HG03460 (cell line): ENCODE data around the gene KRT33A.

Experiments
- ATAC-seq: cut with Tn5 transposase; IDR thresholded peaks from one replicate; pipeline ENCODE4 v1.9.1; 2021; ENCODE audit not compliant: unreplicated experiment

KRT33A gene

DNA sequence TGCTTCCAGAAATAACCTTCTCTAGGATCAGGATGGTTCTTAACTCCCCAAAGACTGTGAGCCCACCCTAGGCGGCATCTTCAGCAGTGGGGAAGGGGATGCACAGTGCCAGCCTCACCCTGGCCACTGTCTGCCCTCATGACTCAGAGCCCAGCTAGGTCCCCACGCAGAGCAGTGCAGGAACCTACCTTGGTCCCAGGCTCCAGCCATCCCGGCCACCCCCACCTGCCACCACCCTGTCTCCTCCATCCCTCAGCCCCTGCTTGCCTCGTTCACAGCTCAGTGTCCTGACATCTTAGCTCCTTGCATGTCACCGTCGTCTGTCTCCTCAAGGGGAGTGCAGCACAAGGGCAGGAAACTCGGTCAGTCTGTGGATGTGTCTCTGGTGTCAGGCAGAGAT is 19.0 kb downstream of the KRT33A start:
- no peak for ATAC-seq

DNA sequence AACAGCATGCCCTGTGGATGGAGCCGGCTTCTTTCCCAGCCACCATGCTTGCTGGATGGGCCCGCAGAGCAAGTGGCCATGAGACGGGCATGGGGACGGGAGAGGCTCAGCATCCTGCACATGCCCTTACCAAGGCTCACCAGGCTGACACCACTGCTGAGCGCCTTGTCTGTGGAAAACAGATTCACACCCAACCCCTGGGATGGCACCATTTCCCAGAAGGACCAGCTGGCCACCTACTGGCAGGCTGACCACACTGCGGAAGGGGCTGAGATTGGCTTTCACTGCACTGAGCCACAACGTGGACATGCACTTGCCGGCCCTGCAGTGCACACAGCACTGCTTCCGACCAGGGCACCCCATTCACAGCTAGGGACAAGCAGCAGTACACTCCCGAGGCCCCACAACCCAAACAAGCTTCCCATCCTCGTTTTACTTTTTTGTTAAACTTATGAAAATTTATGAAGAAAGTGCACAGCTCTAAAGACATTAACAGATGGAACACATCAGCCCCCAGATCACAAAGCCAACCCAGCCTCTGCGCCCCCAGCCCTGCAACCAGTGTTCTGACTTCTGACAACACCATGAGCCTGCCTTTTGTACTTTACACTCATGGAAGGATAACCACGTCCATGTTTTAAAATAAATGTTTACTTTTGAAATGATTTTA is 21.2 kb downstream of the KRT33A start:
- no peak for ATAC-seq

DNA sequence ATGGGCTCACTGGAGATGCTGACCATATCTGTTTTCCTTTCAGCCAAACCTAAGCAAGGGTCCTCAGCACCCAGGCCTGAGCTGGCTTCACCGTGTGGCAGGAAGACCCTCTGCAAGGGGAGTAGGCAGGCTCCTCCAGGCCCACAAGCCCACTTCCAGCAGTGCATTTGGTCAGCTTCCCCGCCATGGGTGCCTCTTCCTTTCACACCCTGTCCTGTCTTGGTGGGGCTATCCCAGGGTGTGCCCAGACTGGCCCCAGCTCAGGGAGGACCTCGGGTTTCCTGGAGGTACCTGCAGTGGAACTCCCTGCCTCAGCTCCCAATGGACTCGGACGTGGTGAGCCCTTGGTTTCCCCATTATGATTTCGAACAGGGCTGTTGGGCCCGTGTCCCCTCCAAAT is 22.4 kb downstream of the KRT33A start:
- no peak for ATAC-seq

DNA sequence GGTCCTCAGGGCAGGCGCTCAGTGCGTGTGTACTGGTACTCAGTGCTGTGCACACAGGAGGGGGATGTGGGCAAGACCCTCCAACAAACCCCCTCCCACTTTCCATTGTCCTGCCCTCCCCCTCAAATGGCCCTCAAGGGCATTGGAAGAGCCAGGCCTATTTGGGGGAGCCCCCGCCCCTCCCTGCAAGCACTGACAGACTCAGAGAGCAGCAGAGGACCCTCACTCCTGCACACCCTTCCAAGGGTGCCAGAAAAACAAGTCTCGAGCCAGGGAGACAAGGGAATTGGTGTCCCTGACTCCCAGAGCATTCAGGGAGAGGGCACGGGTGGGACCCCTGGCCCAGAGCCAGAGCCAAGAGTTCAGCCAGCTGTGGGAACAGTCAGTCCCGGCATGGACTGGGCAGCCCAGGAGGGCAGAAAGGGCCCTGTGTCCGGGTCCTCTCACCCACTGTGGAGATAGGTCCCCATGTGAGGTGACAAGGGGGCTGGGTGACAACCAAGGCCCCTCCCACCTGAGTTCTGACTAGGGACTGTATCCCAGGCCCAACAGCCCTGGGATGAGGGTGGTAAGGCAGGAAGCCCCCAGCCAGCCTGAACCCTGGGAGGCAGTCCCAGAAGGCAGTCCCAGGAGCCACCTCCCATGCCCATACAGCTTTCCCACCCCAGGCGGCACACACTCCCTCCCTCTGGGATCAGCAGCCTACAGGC is 23.1 kb downstream of the KRT33A start:
- ATAC-seq, result no peak

DNA sequence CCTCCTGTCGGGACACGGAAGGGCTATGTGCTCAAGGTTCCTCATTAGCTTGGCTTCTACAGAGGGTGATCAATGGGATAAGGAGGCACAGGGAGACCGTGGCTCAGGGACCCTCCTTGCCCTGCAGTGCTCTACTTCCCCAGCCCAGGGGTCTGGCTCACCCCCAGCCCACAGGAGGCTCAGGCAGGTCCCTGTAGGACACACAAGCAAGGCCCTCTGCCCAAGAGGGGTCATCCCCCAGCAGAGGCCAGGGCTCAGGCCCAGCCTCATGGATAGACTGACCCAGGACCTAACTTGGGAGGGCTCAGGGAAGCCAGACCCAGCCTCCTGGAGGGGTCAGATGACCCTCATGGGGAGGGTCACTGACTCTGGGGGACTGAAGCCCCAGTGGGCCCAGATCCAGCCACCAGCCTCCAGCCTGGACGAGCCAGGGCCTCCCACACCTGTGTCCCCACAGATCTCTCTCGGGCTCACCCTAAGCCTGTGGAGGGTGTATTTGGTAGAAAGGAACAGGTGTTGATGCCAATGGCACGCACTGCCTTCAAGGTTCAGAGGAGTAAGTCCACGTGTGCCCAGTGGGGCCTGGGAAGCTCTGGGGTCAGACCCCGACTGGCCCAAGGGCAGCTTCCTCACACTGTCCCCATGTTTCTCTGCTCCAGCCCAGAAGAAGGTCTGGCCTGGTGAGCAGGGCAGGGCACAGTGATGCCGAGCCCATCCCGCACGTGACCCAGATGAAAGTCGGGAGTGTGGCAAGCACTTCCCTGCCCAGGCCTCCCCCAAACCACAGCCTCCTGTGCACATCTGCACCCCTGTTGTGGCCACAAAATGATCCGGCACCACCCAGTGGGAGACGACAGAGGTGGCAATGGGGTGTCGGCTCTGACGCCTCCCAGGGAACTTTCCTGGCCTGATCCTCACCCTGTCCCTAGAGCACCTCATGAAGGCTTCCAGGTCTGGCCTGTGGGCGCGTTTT is 24.2 kb downstream of the KRT33A start:
- no peak for ATAC-seq

DNA sequence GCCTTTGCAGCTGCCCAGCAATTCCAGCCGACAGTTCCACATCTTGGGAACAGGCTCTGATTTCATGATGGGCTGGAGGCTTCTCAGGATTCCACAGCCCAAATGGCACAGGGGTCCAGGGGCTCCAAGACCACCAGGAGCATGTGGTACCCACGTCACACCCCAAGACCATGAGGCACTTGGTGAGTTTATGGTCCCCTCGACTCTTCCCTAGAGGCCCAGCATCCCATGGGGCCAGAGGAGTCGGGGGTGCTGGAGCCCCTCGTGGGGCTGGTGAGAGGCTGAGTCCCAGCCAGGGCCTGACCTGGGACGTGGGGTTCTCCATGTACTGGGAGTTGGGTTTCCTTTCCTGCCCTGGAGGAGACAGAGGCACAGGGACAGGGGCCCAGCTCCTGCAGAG is 25.0 kb downstream of the KRT33A start:
- ATAC-seq, result no peak

DNA sequence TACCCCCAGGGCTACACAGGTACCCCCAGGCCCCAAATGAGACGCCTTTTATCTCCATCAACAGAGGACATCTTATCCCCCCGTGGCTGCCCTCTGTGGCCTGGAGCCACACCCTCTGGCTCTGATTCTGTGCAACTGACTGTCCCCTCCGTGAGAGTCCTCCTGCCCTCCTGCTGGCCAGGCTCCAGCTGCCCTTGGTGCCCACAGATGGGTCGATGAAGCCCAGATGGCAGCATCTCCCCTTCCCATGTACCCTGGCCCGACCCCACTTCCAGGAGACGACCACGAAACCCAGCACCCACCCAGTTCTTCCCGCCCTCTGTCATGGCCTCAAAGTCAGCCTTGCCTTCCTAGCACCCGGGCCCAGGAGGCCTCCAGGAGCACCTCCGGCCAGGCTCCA is 25.5 kb downstream of the KRT33A start:
- no peak for ATAC-seq

DNA sequence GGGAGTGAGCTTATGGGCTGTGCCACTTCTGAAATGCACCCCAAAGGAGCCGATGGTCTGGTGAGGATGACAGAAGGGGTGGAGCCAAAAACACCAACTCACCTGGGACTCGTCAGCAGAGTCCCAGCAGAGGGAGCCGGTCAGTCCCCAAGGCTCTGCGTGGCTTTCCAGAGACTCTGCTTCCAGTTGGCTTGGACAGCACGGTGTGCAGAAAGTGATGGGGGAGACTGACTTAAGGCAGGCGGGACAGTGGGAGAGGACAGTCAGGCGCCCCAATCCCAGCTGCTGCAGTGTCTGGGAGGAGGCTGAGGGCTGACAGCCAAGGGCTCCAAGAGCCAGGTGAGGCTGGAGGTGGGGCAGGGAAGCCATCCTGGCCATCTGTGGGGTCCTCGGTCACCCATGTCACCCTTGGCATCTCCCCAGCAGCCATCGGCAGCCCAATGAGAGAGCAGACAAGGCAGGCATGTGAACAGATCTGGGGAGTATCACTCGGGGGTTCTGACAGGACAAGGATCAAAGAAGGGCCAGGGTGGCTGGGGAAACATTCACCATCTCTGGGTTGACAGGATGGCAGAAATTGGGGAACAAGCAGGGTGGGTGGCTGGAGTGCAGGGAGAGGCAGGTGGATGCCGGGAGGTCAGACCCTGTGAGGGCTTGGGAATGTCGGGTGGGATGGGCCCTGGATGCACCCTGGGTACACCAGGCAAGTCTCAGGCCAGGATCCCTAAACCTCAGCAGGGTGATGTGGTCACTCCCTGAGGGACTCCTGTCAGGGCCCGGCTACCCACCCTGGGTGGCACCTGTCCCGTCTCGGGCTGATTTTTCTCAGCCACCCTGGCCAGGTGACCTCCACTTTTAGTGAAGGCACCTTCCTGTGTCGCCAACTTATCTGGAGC is 26.2 kb downstream of the KRT33A start:
- no peak for ATAC-seq

DNA sequence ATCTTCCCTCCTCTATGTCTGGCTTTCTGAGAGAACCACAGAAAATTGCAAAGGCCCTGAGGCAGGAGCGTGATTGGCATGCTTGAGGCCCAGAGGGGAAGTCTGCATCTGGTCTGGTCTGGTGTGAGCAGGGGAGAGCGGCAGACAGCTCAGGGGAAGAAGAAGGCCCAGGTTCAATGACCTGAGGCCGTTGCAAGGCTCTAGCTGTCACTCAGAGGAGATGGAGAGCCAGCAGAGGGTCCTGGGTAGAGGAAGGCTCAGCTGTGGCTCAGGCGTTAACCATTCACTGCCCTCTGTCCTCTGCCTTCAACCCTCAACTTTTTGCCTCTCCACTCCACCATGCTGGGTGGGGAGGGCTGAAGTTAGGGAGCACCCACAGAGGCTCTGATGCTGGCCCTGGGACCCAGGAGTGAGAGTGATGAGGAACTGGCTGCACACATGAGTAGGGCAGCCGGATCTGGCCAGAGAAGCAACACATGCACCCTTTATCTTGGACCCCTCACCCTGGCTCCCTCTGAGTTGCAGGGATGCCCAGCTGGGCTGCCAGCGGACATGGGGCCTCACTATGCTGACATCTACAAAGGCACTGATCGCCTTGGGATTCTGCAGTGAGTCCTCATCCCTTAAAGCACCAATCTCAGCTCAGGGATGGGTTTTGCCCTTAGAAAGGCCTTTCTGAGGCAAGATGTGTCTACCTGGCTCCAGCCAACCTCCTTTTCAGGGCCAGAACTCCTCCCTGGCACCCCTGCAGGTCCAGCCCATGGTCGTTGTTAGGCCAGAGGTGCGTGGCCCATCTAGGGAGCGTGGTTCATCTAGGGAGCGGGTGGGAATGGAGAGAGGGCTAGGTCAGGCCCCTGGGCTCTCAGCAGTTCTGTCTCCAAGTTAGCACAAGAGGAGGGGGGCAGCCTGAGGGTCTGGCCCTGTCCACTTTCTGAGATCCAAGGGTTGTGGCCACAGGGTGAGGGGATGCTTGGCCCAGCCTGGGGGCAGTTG is 27.4 kb downstream of the KRT33A start:
- no peak for ATAC-seq

DNA sequence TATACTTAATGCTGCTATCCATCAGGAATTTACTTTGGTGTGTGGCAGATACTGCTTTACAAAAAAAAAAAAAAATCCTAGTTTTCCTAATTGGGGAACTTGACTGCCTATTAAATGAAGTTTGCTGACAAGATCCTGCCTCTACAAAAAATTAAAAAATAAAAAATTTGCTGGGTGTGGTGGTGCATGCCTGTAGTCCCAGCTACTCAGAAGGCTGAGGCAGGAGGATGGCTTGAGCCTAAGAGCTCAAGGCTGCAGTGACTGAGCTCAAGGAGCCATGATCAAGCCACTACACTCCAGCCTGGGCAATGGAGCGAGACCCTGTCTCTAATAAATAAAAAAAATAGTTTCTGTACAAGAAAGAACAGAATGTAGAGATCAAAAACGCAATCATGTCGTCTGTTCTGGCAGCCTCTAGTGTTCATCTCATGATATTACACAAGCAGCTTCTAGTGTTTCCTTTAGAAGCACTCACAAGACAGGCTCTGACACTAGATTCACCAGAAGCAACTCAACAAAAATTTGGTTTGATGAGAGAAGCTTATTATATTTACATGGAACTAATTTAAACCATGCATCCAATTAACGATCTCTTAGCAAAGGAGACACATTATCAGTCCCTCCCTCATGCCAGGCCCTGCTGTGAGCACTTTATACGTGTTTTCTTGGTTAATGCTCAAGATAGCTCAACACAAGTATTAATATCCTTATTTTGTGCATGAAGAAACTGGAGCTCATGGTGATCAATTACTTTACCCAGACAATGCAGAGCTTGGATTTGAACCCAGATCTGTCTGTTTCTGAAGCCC is 28.3 kb downstream of the KRT33A start:
- no peak for ATAC-seq

DNA sequence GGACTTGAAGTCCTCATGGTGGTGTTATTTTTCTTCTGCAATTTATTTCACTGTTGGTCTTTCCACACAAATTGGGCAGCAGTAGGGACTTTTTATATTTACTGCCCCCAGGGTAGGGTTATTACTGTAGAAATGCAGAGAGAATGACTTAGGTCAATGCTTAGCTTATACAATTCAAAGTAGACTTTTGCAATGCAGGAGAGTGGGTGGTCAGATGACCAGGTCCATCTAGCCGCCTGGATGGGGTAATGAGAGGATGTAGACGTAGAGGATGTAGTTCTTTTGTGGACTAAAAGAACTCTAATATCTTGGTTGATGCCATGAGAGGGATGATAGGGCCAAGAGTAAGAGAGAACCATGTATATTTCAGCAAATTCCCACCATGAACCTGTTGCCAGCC is 32.4 kb downstream of the KRT33A start:
- no peak for ATAC-seq

DNA sequence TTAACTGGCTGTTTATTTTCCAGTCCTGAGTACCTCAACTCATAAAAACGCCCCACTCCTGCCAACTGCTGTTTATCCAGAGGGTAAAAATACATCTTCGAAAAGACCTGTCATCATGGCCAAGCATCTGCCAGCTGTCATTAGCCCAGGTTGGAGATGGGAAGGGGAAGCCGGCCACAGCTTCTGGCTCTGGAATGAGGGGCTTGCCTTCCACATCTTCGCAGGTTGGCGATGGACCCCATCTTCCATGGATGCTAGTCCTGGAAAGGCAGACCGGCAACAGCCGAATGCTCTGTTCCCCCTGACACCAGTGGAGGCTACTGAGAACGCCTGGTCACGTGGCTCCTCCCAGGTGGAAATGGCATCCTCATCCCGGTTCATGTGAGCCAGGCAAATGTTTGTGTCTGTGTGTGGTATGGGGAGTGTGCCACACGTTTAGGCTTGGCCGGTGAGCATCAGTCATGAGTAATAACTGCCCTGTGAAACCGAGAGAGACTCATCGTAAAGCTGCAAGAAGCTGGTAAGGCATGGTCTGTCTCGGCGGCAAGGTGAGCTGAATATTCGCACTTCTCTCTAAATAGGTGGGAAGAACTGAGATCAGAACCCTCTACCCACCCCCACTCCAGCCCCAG is 34.7 kb downstream of the KRT33A start:
- ATAC-seq, result no peak

DNA sequence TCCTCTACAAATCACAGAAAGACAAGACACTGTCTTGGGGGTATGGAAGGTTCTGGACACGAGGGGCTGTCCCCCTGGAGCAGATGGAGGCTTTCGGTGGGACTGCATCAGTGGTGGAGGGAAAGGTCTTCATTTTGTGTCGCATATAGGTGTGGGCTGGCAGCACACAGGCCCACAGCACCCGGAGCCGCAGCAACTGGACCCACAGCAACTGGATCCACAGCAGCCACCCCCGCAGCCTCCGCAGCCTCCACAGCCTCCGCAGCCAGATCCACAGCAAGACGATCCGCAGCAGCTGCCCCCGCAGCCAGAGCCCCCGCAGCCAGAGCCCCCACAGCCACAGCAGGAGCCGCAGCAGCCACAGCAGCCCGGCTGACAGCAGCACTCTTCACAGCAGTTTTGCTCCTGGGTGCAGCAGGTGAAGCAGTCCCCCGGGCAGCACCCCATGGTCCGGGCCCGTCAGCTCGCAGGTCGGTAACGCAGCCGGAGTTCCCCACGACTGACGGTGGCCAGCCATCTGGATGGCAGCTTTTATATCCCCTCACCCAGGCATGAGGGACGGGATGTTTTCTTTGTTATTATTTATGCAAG is 35.3 kb downstream of the KRT33A start, which contains the start of gene KRTAP17-1:
KRTAP17-1 (minus strand) TSS at position 507 of the 591 bp plus-strand sequence; CDS start at position 447, 60 bp downstream.
- ATAC-seq, result no peak

DNA sequence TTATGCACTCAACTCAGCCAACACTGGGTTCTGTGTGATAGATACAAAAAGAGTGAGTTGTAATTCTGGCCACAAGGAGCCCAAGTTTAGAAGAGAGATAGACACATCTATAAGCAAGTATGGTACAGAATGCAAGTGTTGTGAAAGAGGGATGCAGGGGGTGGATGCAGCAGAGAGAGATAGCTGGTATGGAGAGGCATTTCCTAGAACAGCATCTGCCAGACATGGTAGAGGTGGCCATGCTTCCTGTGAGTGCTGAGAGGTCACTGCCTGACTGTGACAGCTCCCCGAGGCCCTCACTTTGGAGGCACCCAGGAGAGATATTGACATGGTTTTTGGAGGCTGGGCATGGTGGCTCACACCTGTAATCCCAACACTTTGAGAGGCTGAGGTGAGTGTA is 39.5 kb downstream of the KRT33A start:
- ATAC-seq, result no peak

DNA sequence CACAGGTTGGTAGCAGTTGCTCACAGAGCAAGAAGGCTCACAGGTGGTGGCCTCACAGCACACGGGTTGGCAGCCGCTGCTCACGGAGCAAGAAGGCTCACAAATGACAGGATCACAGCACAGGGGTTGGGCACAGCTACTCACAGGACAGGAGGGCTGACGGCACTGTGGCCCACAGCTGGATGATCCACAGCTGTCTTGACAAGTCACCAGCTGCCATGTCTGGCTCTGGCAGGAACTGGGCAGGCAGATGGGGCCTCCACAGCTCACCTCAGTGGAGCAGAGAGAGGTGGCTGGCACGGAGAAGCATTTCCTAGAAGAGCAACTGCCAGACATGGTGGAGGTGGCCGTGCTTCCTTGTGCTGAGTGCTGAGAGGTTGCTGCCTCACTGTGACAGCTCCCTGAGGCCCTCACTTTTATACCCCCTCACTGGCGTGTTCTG is 41.7 kb downstream of the KRT33A start, which contains the start of gene KRTAP16-1:
KRTAP16-1 (minus strand) TSS at position 392 of the 442 bp plus-strand sequence; CDS start at position 336, 56 bp downstream.
- no peak for ATAC-seq

DNA sequence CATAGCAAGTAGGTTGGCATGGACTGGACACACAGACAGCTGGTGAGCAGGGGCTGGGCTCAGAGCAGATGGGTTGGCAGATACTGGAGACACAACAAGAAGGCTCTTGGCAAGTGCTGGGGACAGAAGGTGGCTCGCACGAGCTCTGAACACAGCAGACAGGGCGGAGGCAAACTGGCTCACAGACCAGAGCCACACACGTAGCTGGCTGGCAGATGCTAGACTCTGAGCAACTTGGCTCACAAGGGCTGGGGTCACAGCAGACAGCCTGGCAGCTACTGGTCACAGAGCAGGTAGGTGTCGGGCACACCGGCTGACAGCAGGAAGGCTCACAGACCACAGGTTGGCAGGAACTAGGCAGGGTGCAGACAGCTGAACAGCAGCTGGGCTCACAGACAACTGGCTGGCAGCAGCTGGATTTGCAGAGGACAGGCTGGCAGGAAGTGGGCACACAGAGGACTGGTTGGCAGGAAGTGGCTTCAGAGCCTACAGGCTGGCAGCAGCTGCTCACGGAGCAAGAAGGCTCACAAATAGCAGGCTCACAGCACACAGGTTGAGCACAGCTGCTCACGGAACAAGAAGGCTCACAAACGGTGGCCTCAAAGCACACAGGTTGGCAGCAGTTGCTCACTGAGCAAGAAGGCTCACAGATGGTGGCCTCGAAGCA is 42.2 kb downstream of the KRT33A start:
- no peak for ATAC-seq

DNA sequence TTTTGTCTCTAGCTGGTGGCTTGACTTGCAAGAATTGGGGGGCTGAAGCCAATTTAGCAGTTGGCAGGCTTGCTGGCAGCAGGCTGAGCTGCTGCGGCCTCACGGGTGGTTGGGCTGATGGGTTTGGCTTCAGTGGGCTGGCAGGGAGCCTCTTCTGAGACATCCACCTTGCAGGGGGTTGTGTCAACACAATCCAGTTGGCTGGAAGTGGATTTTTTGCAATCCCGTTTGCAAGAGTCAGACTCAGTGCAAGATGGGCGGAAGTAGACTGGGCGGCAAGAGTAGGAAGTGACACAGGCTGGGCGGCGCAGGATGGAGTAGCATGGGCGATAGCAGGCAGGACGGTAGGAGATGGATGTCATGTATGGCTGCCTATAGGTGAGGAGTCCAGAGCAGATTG is 43.0 kb downstream of the KRT33A start:
- ATAC-seq, result no peak
